ENCODE results near the gene SCRT2.
A peak's percentile ranks its signal among the peaks of the same experiment; 100 is the strongest.

GRCh38 chr20:653110-653589, 22.5 kb downstream of the SCRT2 start, which contains the start of gene SRXN1:
- TF ChIP-seq REST (IDR thresholded peaks at IDR 0.05; ENCODE audit: insufficient replicate concordance, low read depth) (no peak), POLR2AphosphoS5 (IDR thresholded peaks at IDR 0.05; ENCODE audit: low read depth) (peak; percentile 27; the same call in 1 of the 2 replicates)

Data from HL-60 (cell line).